ENCODE data around the gene KCNN1.

- TF ChIP-seq, protein P1, sequence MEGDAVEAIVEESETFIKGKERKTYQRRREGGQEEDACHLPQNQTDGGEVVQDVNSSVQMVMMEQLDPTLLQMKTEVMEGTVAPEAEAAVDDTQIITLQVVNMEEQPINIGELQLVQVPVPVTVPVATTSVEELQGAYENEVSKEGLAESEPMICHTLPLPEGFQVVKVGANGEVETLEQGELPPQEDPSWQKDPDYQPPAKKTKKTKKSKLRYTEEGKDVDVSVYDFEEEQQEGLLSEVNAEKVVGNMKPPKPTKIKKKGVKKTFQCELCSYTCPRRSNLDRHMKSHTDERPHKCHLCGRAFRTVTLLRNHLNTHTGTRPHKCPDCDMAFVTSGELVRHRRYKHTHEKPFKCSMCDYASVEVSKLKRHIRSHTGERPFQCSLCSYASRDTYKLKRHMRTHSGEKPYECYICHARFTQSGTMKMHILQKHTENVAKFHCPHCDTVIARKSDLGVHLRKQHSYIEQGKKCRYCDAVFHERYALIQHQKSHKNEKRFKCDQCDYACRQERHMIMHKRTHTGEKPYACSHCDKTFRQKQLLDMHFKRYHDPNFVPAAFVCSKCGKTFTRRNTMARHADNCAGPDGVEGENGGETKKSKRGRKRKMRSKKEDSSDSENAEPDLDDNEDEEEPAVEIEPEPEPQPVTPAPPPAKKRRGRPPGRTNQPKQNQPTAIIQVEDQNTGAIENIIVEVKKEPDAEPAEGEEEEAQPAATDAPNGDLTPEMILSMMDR (IDR thresholded peaks at IDR 0.05): no peak
- TF ChIP-seq POLR2A (IDR thresholded peaks at IDR 0.05): no peak
These were observed 60.2 kb downstream of the KCNN1 start for GRCh38 chr19:18027151-18027550.
